CD4-positive, alpha-beta T cell (primary cell): ENCODE measurements around the gene PRR23B. TPM values are rescaled to one million over a fixed set of nuclear protein-coding genes. Genes with fewer than 3 reads are reported as not detected.

ENCODE experiments used
- ATAC-seq: fragments of 200-7000 bp; cut with Tn5 transposase; one replicate; pipeline ENCODE4 v1.10.0; 2022; ENCODE audit warnings: mild to moderate bottlenecking; ENCODE audit not compliant: poor library complexity
- CTCF ChIA-PET: fragments of 350-600 bp; sonication (Branson Sonifier 250); formaldehyde crosslinking; loops from one replicate; lab custom pipeline; 2021; ENCODE audit warnings: antibody characterized with exemption, inconsistent platforms; lab: Charles Lee
- POLR2A ChIA-PET: fragments of 350-600 bp; sonication (Branson Sonifier 250); formaldehyde crosslinking; loops from one replicate; lab custom pipeline; 2021; ENCODE audit warnings: antibody characterized with exemption, inconsistent platforms; lab: Charles Lee
- DNase-seq, 14 experiments: peaks; one replicate each; pipeline ENCODE4 v3.0.0-alpha.2; 2013 to 2020; ENCODE audit warnings: mixed read lengths in 2 of 14
- H3K27ac ChIP-seq, 2 donors: one replicate each; pipeline versions ENCODE4 v1.5.1 to v1.7.0; 2013; ENCODE audit warnings: low read length in 2 of 2, low read depth in 1 of 2, mild to moderate bottlenecking in 1 of 2
- H3K27me3 ChIP-seq, 2 experiments: 1 replicate in 1 of 2; 2 replicates in 1 of 2; pipeline versions ENCODE4 v1.6.1 to v1.7.0; 2013; ENCODE audit warnings: low read length in 2 of 2, control low read depth in 1 of 2, mild to moderate bottlenecking in 1 of 2, moderate library complexity in 1 of 2; ENCODE audit not compliant: insufficient read depth in 2 of 2, control insufficient read depth in 1 of 2
- H3K36me3 ChIP-seq: one replicate; pipeline ENCODE4 v1.6.1; 2013; ENCODE audit warnings: low read length, control low read depth; ENCODE audit not compliant: insufficient read depth
- H3K4me1 ChIP-seq: one replicate; pipeline ENCODE4 v1.6.1; 2013; ENCODE audit warnings: low read length, control low read depth; ENCODE audit not compliant: insufficient read depth
- H3K4me3 ChIP-seq: one replicate; pipeline ENCODE4 v1.5.1; 2013; ENCODE audit warnings: mild to moderate bottlenecking, low read length, moderate library complexity
- H3K9me3 ChIP-seq, 2 experiments: 1 replicate in 1 of 2; 2 replicates in 1 of 2; pipeline versions ENCODE4 v1.6.1 to v1.7.0; 2013; ENCODE audit warnings: low read length in 2 of 2, mild to moderate bottlenecking in 2 of 2, control low read depth in 1 of 2, moderate library complexity in 1 of 2; ENCODE audit not compliant: control insufficient read depth in 1 of 2, insufficient read depth in 1 of 2
- H3K27ac Mint-ChIP-seq: one replicate; pipeline ENCODE4 v1.8.0; 2020; ENCODE audit warnings: mixed read lengths
- H3K27me3 Mint-ChIP-seq: one replicate; pipeline ENCODE4 v1.8.0; 2021; ENCODE audit warnings: mixed read lengths
- H3K36me3 Mint-ChIP-seq: one replicate; pipeline ENCODE4 v1.8.0; 2021; ENCODE audit warnings: low read depth, mixed read lengths
- H3K4me1 Mint-ChIP-seq: one replicate; pipeline ENCODE4 v1.8.0; 2021; ENCODE audit warnings: low read depth, mixed read lengths
- H3K4me3 Mint-ChIP-seq: one replicate; pipeline ENCODE4 v1.8.0; 2020; ENCODE audit warnings: mild to moderate bottlenecking, mixed read lengths
- H3K9me3 Mint-ChIP-seq: one replicate; pipeline ENCODE4 v1.8.0; 2020; ENCODE audit warnings: mixed read lengths
- CTCF ChIP-seq: fragments of 200-600 bp; IDR thresholded peaks from one replicate; pipeline ENCODE4 v1.8.0; 2022; ENCODE audit warnings: antibody characterized with exemption, mild to moderate bottlenecking
- intact Hi-C, 2 experiments: fragments of 100-400 bp; cut with DNase I in 1 of 2; cut with micrococcal nuclease in 1 of 2; formaldehyde crosslinking; loops; one replicate each; pipeline versions ENCODE4 v1.15.1 to v1.9.0; 2023 to 2025; cut with DNase I, micrococcal nuclease
- total RNA-seq, 174 experiments: library from RNA in 2 of 174; stranded (reverse) in 2 of 174; gene quantifications; one replicate each; pipeline ENCODE4 v1.2.3 and lab custom pipeline; 2021 to 2026

Gene PRR23B
- total RNA-seq, 2 experiments from 2014 or later = not detected

DNA sequence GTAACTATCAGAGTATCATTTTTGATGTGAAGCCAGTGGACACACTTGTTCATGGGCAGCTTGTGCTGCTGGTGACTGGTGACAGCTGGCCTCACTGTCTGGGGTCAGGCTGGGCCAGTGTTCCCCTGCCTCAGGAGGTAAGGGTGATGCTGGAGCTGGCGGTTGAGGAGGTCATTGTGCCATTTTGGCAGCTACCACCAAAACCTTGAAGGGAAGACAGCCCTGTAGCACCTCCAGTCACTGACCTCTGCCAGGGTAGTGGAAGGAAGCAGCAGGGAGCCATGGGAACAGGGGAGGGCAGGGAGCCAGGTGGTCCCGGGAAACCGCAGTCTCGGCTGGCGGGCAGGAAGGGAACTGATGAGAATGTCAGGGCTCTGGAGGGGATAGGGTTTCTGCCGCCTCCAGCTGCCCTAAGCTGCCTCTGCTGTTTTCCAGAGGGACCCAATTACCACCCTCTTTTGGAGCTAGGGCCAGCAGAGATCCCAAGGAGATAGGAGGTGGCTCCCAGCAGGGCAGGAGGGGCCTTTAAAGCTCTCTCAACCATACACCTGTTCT lies 48.9 kb downstream of the PRR23B start:
- no peak for DNase-seq
- peaks cover 40% of the 10 kb centered on the region for H3K27me3 Mint-ChIP-seq
- Histone ChIP-seq H3K27me3 (peaks cover 11 to 14% of the 10 kb centered on the region in 2 experiments), H3K4me1 (no peaks in the 10 kb centered on the region), H3K4me3 (no peak overlapping the region), H3K36me3 (no peaks in the 10 kb centered on the region), H3K9me3 (no peaks in the 10 kb centered on the region), H3K27ac (no peak overlapping the region)
- ChIA-PET POLR2A (no interaction called here), CTCF (no interaction called here)
- ATAC-seq = no peak
- no peak for TF ChIP-seq CTCF
- H3K9me3 Mint-ChIP-seq = no peaks in the 10 kb centered on the region
- intact Hi-C loops = no loop called here
- no peak overlapping the region for H3K4me3 Mint-ChIP-seq
- no peaks in the 10 kb centered on the region for H3K4me1 Mint-ChIP-seq
- no peak overlapping the region for H3K27ac Mint-ChIP-seq
- no peaks in the 10 kb centered on the region for H3K36me3 Mint-ChIP-seq

Other genes with a start within 250 kb of the PRR23B start
- 10 to 100 TPM; 23.0 to 26.4 TPM for gene PIK3CB, start 186.0 kb downstream of the PRR23B start, total RNA-seq
- not detected for gene FOXL2, start 73.8 kb downstream of the PRR23B start, total RNA-seq
- not detected for gene FOXL2NB, start 73.7 kb downstream of the PRR23B start, total RNA-seq
- gene PRR23A, start 14.7 kb downstream of the PRR23B start, total RNA-seq = not detected
- not detected for gene PRR23C, start 24.0 kb upstream of the PRR23B start, total RNA-seq